Uterus (tissue), 4 donors: ENCODE data around the gene CDC42. TPM values are rescaled to one million over a fixed set of nuclear protein-coding genes. Genes with fewer than 3 reads are reported as not detected.
"Not testable (repeated sequence)": the region's sequence is repeated elsewhere in the genome, so short reads cannot be mapped to it uniquely, and the experiment has no call there.

Experiments
- DNase-seq, 2 donors: peaks; one replicate each; pipeline ENCODE4 v3.0.0-alpha.2; 2019 to 2020
- H3K27ac ChIP-seq, 2 donors: fragments of 200-600 bp; sonication (generic); 1 replicate in 1 of 2; 2 replicates in 1 of 2; pipeline ENCODE4 v1.5.1; 2016 to 2018
- H3K27me3 ChIP-seq, 2 donors: fragments of 200-600 bp; sonication (generic); one replicate each; pipeline ENCODE4 v1.5.1; 2018 to 2019; ENCODE audit warnings: control low read depth in 1 of 2
- H3K36me3 ChIP-seq, 2 donors: fragments of 200-600 bp; sonication (generic); one replicate each; pipeline ENCODE4 v1.5.1; 2019; ENCODE audit warnings: control low read depth in 1 of 2
- H3K4me1 ChIP-seq, 2 donors: fragments of 200-600 bp; sonication (generic); one replicate each; pipeline ENCODE4 v1.5.1; 2018 to 2019; ENCODE audit warnings: control low read depth in 1 of 2
- H3K4me3 ChIP-seq, 2 donors: fragments of 200-600 bp; sonication (generic); 1 replicate in 1 of 2; 2 replicates in 1 of 2; pipeline ENCODE4 v1.5.1; 2018 to 2019; ENCODE audit warnings: mild to moderate bottlenecking in 1 of 2
- H3K9me3 ChIP-seq, 2 donors: fragments of 200-600 bp; sonication (generic); one replicate each; pipeline ENCODE4 v1.5.1; 2019; ENCODE audit warnings: control low read depth in 1 of 2
- POLR2A ChIP-seq, 2 donors: fragments of 450-650 bp; IDR thresholded peaks; one replicate each; pipeline ENCODE4 v1.6.1; 2016; ENCODE audit warnings: antibody characterized with exemption in 2 of 2, mild to moderate bottlenecking in 1 of 2, moderate library complexity in 1 of 2
- intact Hi-C: fragments of 100-400 bp; cut with DNase I; formaldehyde crosslinking; loops from one replicate; pipeline ENCODE4 v1.15.1; 2023; ENCODE audit warnings: low total_unique reads
- total RNA-seq, 4 donors: library from RNA; depleted of rRNA in 3 of 4; stranded (reverse); fragments of >200 nt in 3 of 4; gene quantifications; one replicate each; pipeline versions ENCODE4 v1.1.0 to v1.2.4, GENCODE V29; 2014 to 2023
- TF ChIP-seq, protein P1 (sequence below), 4 experiments: fragments of 200-600 bp in 2 of 4; fragments of 450-650 bp in 2 of 4; sonication (generic) in 2 of 4; IDR thresholded peaks; one replicate each; pipeline ENCODE4 v1.5.1; 2016 to 2019; ENCODE audit warnings: antibody characterized with exemption in 4 of 4, mild to moderate bottlenecking in 2 of 4, moderate library complexity in 1 of 4
- donor health status: DM: yes; HTN: yes; CAD: no.

The CDC42 gene
- total RNA-seq, 4 donors from 2014 or later: 173 to 570 (median 223) TPM

DNA sequence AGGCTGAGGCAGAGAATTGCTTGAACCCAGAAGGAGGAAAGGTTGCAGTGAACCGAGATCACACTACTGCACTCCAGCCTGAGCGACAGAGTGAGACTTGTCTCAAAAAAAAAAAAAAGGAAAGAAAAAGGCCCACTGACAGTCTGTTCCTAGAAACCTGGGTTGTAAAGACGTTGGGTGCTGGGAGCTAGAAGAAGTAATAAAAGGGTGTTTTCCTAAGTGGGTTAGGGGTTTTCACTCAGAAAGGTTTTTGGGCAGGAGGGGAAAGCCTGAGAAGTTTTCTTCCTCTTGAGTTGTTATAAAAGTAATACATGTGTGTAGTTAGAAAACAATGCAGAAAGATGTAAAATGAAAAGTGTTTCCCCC lies 25.6 kb upstream of the CDC42 start:
- DNase-seq: no peak
- Histone ChIP-seq H3K27me3 (no peaks in the 10 kb centered on the region), H3K27ac (no peak overlapping the region), H3K36me3 (no peaks in the 10 kb centered on the region), H3K9me3 (no peaks in the 10 kb centered on the region), H3K4me1 (no peaks in the 10 kb centered on the region), H3K4me3 (no peak overlapping the region)
- intact Hi-C loops: no loop called here
- TF ChIP-seq POLR2A (IDR thresholded peaks at IDR 0.05): no peak
- TF ChIP-seq, protein P1, sequence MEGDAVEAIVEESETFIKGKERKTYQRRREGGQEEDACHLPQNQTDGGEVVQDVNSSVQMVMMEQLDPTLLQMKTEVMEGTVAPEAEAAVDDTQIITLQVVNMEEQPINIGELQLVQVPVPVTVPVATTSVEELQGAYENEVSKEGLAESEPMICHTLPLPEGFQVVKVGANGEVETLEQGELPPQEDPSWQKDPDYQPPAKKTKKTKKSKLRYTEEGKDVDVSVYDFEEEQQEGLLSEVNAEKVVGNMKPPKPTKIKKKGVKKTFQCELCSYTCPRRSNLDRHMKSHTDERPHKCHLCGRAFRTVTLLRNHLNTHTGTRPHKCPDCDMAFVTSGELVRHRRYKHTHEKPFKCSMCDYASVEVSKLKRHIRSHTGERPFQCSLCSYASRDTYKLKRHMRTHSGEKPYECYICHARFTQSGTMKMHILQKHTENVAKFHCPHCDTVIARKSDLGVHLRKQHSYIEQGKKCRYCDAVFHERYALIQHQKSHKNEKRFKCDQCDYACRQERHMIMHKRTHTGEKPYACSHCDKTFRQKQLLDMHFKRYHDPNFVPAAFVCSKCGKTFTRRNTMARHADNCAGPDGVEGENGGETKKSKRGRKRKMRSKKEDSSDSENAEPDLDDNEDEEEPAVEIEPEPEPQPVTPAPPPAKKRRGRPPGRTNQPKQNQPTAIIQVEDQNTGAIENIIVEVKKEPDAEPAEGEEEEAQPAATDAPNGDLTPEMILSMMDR (IDR thresholded peaks at IDR 0.05): no peak

DNA sequence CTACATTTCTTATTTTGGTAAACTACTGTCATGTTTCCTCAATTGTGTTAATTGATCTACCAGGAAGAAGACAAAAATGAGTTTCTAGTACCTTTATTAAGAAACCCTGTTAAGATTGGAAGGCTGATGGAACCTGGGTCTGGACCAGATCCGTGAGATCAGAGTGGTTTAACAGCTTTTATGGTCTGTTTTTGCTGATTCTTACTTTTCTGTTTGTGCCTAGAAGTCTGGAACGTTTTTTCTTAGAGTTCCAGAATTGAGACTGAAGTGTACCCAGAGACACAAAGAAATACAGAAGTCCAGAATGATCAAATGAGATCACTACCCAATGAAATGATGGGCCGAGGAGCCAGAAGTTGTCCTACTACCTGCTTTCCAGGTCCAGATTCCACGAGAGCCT lies 22.5 kb upstream of the CDC42 start:
- Histone ChIP-seq H3K9me3 (no peaks in the 10 kb centered on the region), H3K4me3 (no peak overlapping the region), H3K27ac (no peak overlapping the region), H3K4me1 (no peaks in the 10 kb centered on the region), H3K27me3 (no peaks in the 10 kb centered on the region), H3K36me3 (no peaks in the 10 kb centered on the region)
- no peak for DNase-seq
- TF ChIP-seq, protein P1 (IDR thresholded peaks at IDR 0.05): no peak
- TF ChIP-seq POLR2A (IDR thresholded peaks at IDR 0.05): no peak
- intact Hi-C loops: no loop called here

DNA sequence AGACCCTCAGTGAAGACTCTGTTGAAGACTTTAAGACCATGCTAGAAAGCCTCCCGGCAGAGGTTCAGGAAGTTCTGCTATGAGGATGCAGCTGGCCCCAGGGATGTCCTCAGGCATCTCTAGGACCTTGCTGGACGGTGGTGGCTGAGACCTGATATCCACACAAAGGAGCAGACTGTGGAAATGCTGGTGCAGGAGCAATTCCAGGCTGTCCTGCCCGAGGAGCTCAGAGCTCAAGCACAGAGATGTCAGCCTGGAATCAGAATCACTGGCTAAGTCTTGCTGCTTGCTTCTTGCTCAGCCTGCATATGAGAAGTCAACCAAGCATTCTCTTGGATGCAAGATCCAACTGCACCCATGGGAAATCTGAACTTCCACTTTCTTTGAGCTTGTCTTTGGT lies 22.0 kb upstream of the CDC42 start:
- H3K36me3 ChIP-seq: no peaks in the 10 kb centered on the region
- no peaks in the 10 kb centered on the region for H3K9me3 ChIP-seq
- intact Hi-C loops: no loop called here
- no peak for TF ChIP-seq POLR2A (IDR thresholded peaks at IDR 0.05)
- TF ChIP-seq, protein P1 (IDR thresholded peaks at IDR 0.05): no peak
- H3K27me3 ChIP-seq: no peaks in the 10 kb centered on the region
- no peak overlapping the region for H3K27ac ChIP-seq
- no peaks in the 10 kb centered on the region for H3K4me1 ChIP-seq
- no peak overlapping the region for H3K4me3 ChIP-seq
- DNase-seq: no peak

DNA sequence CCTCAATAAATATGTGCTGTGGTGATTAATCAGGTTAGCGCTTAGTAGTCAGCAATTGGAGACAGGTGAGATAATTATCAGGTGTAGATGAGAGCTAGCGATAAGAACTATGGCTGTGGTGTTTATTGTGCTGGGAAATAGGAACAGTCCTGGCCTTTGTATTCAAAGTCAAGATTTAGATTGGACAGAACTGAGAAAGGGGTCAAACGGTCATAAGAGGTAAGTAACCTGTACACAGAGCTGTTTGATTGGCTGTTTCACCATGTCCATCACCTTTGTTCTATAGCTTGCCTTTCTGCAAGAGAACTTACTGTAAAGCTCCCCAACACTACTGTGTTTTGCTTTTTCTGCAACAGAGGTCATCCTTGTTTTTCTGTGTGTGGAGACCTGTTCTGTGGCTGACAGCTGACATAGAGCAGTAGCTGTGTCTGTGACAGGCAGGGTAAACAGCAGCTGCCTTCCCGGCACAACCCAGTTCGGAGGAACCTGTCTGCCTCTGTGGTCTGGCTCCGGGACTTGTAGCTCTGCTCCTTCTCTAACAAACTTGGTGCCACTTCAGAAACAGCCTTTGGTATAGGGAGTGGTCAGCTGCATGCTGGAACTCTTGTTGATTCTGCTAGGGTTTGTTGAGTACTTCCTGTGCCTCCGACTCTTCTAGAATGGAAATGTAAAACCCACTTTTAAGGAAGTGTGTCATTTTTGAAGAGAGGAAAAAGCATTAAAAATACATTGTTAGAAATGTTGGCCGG lies 21.1 kb upstream of the CDC42 start:
- no peak overlapping the region for H3K27ac ChIP-seq
- no peaks in the 10 kb centered on the region for H3K9me3 ChIP-seq
- TF ChIP-seq, protein P1 (IDR thresholded peaks at IDR 0.05): no peak
- TF ChIP-seq POLR2A (IDR thresholded peaks at IDR 0.05): no peak

DNA sequence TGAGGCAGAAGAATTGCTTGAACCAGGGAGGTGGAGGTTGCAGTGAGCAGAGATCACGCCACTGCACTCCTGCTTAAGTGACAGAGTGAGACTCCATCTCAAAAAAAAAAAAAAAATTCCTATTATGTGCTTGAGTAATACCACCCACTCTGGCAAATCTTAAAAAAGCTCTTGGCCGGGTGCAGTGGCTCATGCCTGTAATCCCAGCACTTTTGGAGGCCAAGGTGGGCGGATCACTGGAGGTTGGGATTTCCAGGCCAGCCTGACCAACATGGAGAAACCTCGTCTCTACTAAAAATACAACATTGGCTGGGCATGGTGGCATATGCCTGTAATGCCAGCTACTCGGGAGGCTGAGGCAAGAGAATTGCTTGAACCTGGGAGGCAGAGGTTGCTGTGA lies 17.7 kb upstream of the CDC42 start:
- H3K27ac ChIP-seq, intact Hi-C loops, H3K4me3 ChIP-seq, H3K36me3 ChIP-seq, H3K9me3 ChIP-seq, H3K4me1 ChIP-seq, DNase-seq, H3K27me3 ChIP-seq: not testable (repeated sequence)

More for the DNA sequence above, 21.1 kb upstream of the CDC42 start:
- DNase-seq: no peak
- H3K27me3 ChIP-seq: no peaks in the 10 kb centered on the region
- H3K36me3 ChIP-seq: no peaks in the 10 kb centered on the region
- no peak overlapping the region for H3K4me3 ChIP-seq
- no peaks in the 10 kb centered on the region for H3K4me1 ChIP-seq
- intact Hi-C loops: no loop called here

DNA sequence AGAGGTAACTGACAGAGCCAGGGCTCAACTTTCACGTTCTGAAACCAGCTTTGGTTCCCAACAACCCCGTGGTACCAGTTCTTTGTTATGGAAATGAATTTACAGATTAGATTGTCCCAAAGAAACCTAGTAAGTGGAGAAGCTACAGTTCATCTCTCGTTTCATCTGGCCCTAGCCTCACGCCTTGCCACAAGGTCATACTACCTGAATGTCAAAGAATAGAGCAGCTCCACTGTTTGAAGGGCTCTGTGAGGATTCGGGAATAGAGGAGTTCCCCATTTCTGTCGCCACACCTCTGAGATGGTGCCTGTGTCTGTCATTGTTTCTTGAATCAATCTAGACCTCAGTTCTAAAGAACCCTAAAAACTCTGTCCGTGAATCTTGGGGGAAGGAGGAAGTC lies 15.0 kb upstream of the CDC42 start:
- no peaks in the 10 kb centered on the region for H3K27me3 ChIP-seq
- no peak for TF ChIP-seq POLR2A (IDR thresholded peaks at IDR 0.05)
- TF ChIP-seq, protein P1 (IDR thresholded peaks at IDR 0.05): no peak
- no peak overlapping the region for H3K27ac ChIP-seq
- H3K9me3 ChIP-seq: no peaks in the 10 kb centered on the region
- H3K36me3 ChIP-seq: no peaks in the 10 kb centered on the region
- intact Hi-C loops: no loop called here
- no peaks in the 10 kb centered on the region for H3K4me1 ChIP-seq
- DNase-seq: no peak
- no peak overlapping the region for H3K4me3 ChIP-seq
